Left ventricle myocardium inferior (tissue), 1 donor: ENCODE results near the gene ZC3HAV1. TPM values are rescaled to one million over a fixed set of nuclear protein-coding genes. Genes with fewer than 3 reads are reported as not detected.

ENCODE experiments used
- DNase-seq: peaks from one replicate; pipeline ENCODE4 v3.0.0-alpha.2; 2020
- H3K27ac ChIP-seq: fragments of 200-600 bp; replicated peaks from 2 replicates; pipeline ENCODE4 v1.8.0; 2021
- H3K27me3 ChIP-seq: fragments of 200-600 bp; 2 replicates; pipeline ENCODE4 v1.8.0; 2021; ENCODE audit warnings: low read depth
- H3K36me3 ChIP-seq: fragments of 200-600 bp; 2 replicates; pipeline ENCODE4 v1.8.0; 2021
- H3K4me1 ChIP-seq: fragments of 200-600 bp; 2 replicates; pipeline ENCODE4 v1.8.0; 2021
- H3K4me3 ChIP-seq: fragments of 200-600 bp; 2 replicates; pipeline ENCODE4 v1.8.0; 2021; ENCODE audit warnings: mild to moderate bottlenecking, moderate library complexity
- H3K9me3 ChIP-seq: fragments of 200-600 bp; replicated peaks from 2 replicates; pipeline ENCODE4 v1.8.0; 2021
- CTCF ChIP-seq: fragments of 200-600 bp; IDR thresholded peaks from 2 replicates; pipeline ENCODE4 v1.8.0; 2021; ENCODE audit warnings: antibody characterized with exemption, mild to moderate bottlenecking, borderline replicate concordance
- intact Hi-C: fragments of 100-400 bp; cut with micrococcal nuclease; formaldehyde crosslinking; loops from one replicate; pipeline ENCODE4 v1.11.0; 2022
- total RNA-seq: library from RNA; stranded (reverse); fragmentation: NEBNext Ultra II Directional; extraction: Animal tissue kit (Norgen Biotek cat#: 25700); gene quantifications from one replicate; pipeline ENCODE4 v1.2.1, GENCODE V29; 2021
- donor health status: DM: no; HTN: yes; CAD: no; lungs with severe emphysema.

ZC3HAV1 gene
- total RNA-seq, 1 donor from 2014 or later, result 6.8 TPM

GRCh38 chr7:139041378-139042085, 68.0 kb downstream of the ZC3HAV1 start:
- peaks cover 7% of the 10 kb centered on the region for H3K36me3 ChIP-seq
- H3K27me3 ChIP-seq, result no peaks in the 10 kb centered on the region
- TF ChIP-seq CTCF, result no peak
- H3K9me3 ChIP-seq, result no peaks in the 10 kb centered on the region
- DNase-seq, result no peak
- no peak overlapping the region for H3K4me3 ChIP-seq
- intact Hi-C loops, result no loop called here
- H3K4me1 ChIP-seq, result peaks cover 30% of the 10 kb centered on the region
- H3K27ac ChIP-seq, result no peak overlapping the region

GRCh38 chr7:139038691-139039090, 70.8 kb downstream of the ZC3HAV1 start:
- no peak for TF ChIP-seq CTCF
- H3K27me3 ChIP-seq, result no peaks in the 10 kb centered on the region

GRCh38 chr7:139036901-139037300, 72.6 kb downstream of the ZC3HAV1 start:
- no peaks in the 10 kb centered on the region for H3K36me3 ChIP-seq
- intact Hi-C loops, result no loop called here
- no peak for TF ChIP-seq CTCF
- no peak overlapping the region for H3K27ac ChIP-seq
- no peak for DNase-seq
- no peak overlapping the region for H3K4me3 ChIP-seq
- H3K27me3 ChIP-seq, result no peaks in the 10 kb centered on the region
- peaks cover 31% of the 10 kb centered on the region for H3K4me1 ChIP-seq
- H3K9me3 ChIP-seq, result no peaks in the 10 kb centered on the region

More at GRCh38 chr7:139038691-139039090, 70.8 kb downstream of the ZC3HAV1 start:
- Histone ChIP-seq H3K36me3 (no peaks in the 10 kb centered on the region), H3K9me3 (no peaks in the 10 kb centered on the region), H3K4me1 (peaks cover 31% of the 10 kb centered on the region), H3K4me3 (no peak overlapping the region), H3K27ac (no peak overlapping the region)
- intact Hi-C loops, result no loop called here
- DNase-seq, result no peak

GRCh38 chr7:139035586-139036353, 73.8 kb downstream of the ZC3HAV1 start, which contains the start of gene ZC3HAV1L:
ZC3HAV1L (minus strand) TSS chr7:139036042; CDS start chr7:139036017, 25 bp downstream.
- peaks cover 5% of the 10 kb centered on the region for H3K36me3 ChIP-seq
- H3K4me1 ChIP-seq, result peaks cover 31% of the 10 kb centered on the region
- H3K27me3 ChIP-seq, result no peaks in the 10 kb centered on the region
- H3K9me3 ChIP-seq, result no peaks in the 10 kb centered on the region
- DNase-seq, result peak; percentile 68
- intact Hi-C loops, result no loop called here
- H3K27ac ChIP-seq, result peak within 1 kb of the TSS; percentile 90
- no peak for TF ChIP-seq CTCF
- peak within 1 kb of the TSS; percentile 88 for H3K4me3 ChIP-seq

- H3K36me3 ChIP-seq, result peaks cover 13% of the 10 kb centered on the region
- intact Hi-C loops, result no loop called here
- H3K27ac ChIP-seq, result peak overlapping the region; percentile 90
- DNase-seq, result peak; percentile 46
- peak overlapping the region; percentile 88 for H3K4me3 ChIP-seq
- no peaks in the 10 kb centered on the region for H3K9me3 ChIP-seq
- peaks cover 31% of the 10 kb centered on the region for H3K4me1 ChIP-seq
- no peak for TF ChIP-seq CTCF
- H3K27me3 ChIP-seq, result no peaks in the 10 kb centered on the region
Measured at GRCh38 chr7:139034855-139035585, 74.5 kb downstream of the ZC3HAV1 start.
